RWPE2 (cell line): ENCODE results near the gene RASL10A.

Experiments used
- ATAC-seq: fragments of 200-7000 bp; cut with Tn5 transposase; 3 replicates; pipeline ENCODE4 v1.9.1; 2021; ENCODE audit warnings: low read depth
- DNase-seq: peaks from one replicate; pipeline ENCODE4 v3.0.0-alpha.2; 2020; ENCODE audit warnings: low spot score
- H3K27ac ChIP-seq: fragments of 450-650 bp; 2 replicates; pipeline ENCODE4 v1.5.1; 2017; ENCODE audit warnings: mild to moderate bottlenecking; ENCODE audit not compliant: poor library complexity, severe bottlenecking
- H3K27me3 ChIP-seq: fragments of 250-450 bp; sonication (Bioruptor Pico); 2 replicates; pipeline ENCODE4 v1.5.1; 2021; ENCODE audit warnings: mild to moderate bottlenecking, moderate library complexity; ENCODE audit not compliant: insufficient read depth, poor library complexity, severe bottlenecking
- H3K36me3 ChIP-seq: fragments of 250-450 bp; sonication (Bioruptor Pico); 2 replicates; pipeline ENCODE4 v1.5.1; 2020; ENCODE audit warnings: low read depth, mild to moderate bottlenecking, moderate library complexity
- H3K4me1 ChIP-seq: fragments of 250-450 bp; sonication (Bioruptor Pico); 2 replicates; pipeline ENCODE4 v1.5.1; 2021; ENCODE audit warnings: mild to moderate bottlenecking, moderate library complexity; ENCODE audit not compliant: insufficient read depth, poor library complexity, severe bottlenecking
- H3K4me3 ChIP-seq: fragments of 250-450 bp; sonication (Bioruptor Pico); 2 replicates; pipeline ENCODE4 v1.5.1; 2021; ENCODE audit warnings: mild to moderate bottlenecking, moderate library complexity; ENCODE audit not compliant: severe bottlenecking
- H3K9me3 ChIP-seq: fragments of 250-450 bp; sonication (Bioruptor Pico); 2 replicates; pipeline ENCODE4 v1.5.1; 2021; ENCODE audit warnings: mild to moderate bottlenecking, moderate library complexity; ENCODE audit not compliant: severe bottlenecking
- TF ChIP-seq, protein P1 (sequence below): fragments of 450-650 bp; IDR thresholded peaks from one replicate; pipeline ENCODE4 v1.5.1; 2017; ENCODE audit warnings: mild to moderate bottlenecking, moderate library complexity; ENCODE audit not compliant: poor library complexity, severe bottlenecking

RASL10A gene

DNA sequence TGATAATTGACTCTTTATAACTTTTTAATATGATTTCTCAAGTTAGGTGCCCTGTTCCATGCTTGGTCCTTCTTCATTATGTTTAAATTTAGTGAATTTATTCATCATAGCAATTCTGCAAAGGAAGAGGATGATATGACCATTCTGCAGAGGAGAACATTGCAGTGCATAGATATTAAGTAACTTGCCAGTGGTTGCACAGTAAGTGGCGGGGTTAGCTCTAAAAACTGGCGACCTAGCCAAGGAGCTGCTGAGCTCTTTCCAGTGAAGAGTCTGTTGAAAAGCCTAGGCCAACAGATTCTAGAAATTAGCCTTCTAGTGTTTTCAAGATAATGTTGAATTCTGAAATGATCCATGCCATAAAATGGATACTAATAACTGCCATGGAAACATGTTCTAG lies 42.9 kb downstream of the RASL10A start:
- Histone ChIP-seq H3K36me3 (peaks cover 88% of the 10 kb centered on the region), H3K9me3 (no peaks in the 10 kb centered on the region), H3K27ac (no peak overlapping the region), H3K4me1 (peaks cover 17% of the 10 kb centered on the region), H3K27me3 (no peaks in the 10 kb centered on the region), H3K4me3 (no peak overlapping the region)
- DNase-seq (no peak), ATAC-seq (no peak)
- TF ChIP-seq, protein P1, sequence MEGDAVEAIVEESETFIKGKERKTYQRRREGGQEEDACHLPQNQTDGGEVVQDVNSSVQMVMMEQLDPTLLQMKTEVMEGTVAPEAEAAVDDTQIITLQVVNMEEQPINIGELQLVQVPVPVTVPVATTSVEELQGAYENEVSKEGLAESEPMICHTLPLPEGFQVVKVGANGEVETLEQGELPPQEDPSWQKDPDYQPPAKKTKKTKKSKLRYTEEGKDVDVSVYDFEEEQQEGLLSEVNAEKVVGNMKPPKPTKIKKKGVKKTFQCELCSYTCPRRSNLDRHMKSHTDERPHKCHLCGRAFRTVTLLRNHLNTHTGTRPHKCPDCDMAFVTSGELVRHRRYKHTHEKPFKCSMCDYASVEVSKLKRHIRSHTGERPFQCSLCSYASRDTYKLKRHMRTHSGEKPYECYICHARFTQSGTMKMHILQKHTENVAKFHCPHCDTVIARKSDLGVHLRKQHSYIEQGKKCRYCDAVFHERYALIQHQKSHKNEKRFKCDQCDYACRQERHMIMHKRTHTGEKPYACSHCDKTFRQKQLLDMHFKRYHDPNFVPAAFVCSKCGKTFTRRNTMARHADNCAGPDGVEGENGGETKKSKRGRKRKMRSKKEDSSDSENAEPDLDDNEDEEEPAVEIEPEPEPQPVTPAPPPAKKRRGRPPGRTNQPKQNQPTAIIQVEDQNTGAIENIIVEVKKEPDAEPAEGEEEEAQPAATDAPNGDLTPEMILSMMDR = no peak

DNA sequence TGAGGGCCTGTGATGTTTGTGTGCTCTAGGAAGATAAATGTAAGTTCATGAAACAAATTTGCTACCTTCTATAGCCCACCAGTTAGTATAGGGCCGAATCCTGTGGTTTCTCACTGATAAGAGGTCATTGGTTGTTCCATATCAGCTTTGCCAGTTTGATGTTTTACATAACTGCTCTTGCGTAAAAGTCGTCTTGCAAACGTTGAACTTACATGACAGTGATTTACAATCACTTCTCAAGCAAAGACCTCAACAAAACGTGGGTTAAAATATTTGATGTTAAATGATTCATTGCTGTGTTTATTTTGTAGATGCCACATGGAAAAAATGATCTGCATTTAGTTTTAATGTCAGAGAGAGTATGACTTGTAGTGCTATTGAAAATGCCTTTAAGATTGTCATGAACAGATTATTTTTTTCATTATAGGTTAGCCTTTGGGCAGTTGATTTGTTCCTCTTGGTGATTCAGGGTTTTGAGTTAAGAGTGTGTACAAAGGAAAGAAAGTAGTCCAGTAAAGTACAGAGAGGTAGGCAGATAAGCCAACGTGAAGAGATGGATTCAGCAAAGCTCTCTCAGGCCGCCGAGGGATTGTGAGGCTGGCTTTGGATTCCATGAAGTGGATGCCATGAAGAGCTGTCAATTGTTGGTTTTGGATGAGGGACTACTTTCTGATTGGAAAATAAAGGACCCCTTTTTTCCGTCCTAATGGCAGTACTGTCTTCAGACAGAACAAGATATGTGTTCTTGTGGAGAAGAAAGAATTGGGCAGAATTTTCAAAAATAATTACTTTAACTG lies 44.8 kb downstream of the RASL10A start:
- H3K4me1 ChIP-seq = peaks cover 20% of the 10 kb centered on the region
- TF ChIP-seq, protein P1 = no peak
- DNase-seq = no peak
- peaks cover 76% of the 10 kb centered on the region for H3K36me3 ChIP-seq
- no peaks in the 10 kb centered on the region for H3K27me3 ChIP-seq
- peak overlapping the region; percentile 84 for H3K27ac ChIP-seq
- ATAC-seq = no peak
- no peaks in the 10 kb centered on the region for H3K9me3 ChIP-seq
- H3K4me3 ChIP-seq = peak overlapping the region; percentile 93

DNA sequence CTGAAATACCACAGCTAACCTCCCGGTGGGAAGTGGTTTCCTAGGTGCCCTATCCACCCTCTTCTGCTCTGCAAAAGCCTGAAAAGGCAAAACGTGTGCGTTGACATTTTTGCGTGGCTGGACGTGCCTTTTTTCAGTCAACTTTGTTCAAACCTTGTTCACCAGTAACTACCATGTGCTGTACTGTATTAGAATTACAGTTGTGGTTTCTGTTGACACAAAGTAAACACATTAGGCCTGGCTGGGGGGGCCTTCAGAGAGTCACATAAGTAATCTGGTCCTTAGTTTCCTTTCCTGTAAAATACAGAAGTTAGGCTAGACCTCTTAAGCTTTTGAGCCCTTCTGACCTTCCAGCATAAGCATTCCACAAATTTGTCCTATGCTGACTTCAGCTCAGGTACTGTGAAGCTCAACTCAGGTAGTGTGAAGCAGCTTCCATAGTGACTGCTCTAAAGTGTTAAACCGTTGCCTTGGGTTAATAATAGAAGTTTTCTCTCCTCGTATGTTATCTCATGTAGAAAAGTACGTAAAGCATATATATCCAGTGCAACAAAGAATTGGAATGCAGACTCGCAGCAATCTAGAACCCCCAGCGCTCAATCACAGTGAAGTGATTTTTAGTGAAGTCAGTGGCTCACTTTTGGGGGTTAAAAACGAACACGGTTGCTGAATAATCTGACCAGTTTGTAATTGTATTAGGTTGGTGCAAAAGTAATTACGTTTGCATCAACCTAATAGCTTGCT lies 45.6 kb downstream of the RASL10A start:
- TF ChIP-seq, protein P1 = no peak
- Histone ChIP-seq H3K36me3 (peaks cover 76% of the 10 kb centered on the region), H3K27me3 (no peaks in the 10 kb centered on the region), H3K4me1 (peaks cover 20% of the 10 kb centered on the region), H3K9me3 (no peaks in the 10 kb centered on the region), H3K27ac (peak overlapping the region; percentile 84), H3K4me3 (peak overlapping the region; percentile 93)
- DNase-seq (no peak), ATAC-seq (no peak)

DNA sequence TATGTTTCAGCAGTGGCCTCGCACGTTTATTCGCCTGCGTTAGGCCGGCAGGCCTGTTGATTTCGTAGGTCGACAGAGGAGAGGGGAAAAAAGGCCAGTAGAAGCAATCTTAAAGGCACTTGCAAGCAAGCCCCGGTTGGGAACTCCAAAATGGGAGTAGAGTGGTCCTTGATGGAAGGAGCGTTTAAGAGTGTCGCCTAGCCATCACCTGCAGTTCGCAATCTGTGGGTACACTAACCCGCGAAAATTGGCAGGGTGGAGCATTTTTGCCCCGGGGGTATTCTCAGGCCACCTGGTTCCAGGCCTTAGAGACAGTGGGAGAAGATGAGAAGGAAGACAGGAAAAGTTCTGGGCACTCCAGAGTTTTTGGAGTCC lies 46.3 kb downstream of the RASL10A start:
- Histone ChIP-seq H3K4me3 (peak overlapping the region; percentile 93), H3K4me1 (peaks cover 20% of the 10 kb centered on the region), H3K36me3 (peaks cover 76% of the 10 kb centered on the region), H3K9me3 (no peaks in the 10 kb centered on the region), H3K27ac (peak overlapping the region; percentile 84), H3K27me3 (no peaks in the 10 kb centered on the region)
- DNase-seq (no peak), ATAC-seq (no peak)
- TF ChIP-seq, protein P1 = no peak
